Fibroblast of pulmonary artery (primary cell): ENCODE measurements around the gene AKAP8L.
A peak's percentile ranks its signal among the peaks of the same experiment; 100 is the strongest.

Experiments
- DNase-seq: peaks from one replicate; pipeline ENCODE4 v3.0.0-alpha.2; 2010; ENCODE audit warnings: low read depth
- H3K4me3 ChIP-seq: replicated peaks from 2 replicates; pipeline ENCODE4 v1.5.1; 2011; ENCODE audit warnings: low read depth, mild to moderate bottlenecking, control low read depth, low read length, moderate library complexity
- TF ChIP-seq, protein P1 (sequence below): IDR thresholded peaks from 2 replicates; pipeline ENCODE4 v1.5.1; 2011; ENCODE audit warnings: mild to moderate bottlenecking, control low read depth, low read length, inconsistent platforms; ENCODE audit errors: missing control alignments

AKAP8L gene

DNA sequence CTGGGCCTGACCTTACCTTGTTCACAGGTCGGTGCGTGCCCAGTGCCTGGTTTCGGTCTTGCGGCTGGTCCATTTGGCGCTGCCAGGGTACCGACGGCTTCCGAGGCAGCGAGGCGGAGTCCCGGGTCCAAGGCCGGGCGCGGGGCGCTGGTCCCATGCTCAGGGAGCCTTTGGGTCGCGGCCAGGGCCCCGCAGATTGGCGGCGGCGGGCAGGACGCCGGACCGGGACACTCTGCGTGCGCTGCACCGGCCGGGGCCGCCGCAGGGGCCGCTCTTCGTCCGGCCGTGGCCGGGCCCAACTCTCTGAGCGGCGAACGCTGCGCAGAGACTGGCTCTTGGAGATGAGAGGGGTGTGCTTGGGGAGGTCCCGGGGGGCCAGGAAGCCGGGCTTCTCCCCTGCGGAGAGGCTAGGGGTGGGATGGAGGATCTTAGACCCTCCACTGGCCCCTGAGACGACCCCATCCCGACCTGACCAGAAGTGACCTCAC, 34.3 kb upstream of the AKAP8L start:
- TF ChIP-seq, protein P1, sequence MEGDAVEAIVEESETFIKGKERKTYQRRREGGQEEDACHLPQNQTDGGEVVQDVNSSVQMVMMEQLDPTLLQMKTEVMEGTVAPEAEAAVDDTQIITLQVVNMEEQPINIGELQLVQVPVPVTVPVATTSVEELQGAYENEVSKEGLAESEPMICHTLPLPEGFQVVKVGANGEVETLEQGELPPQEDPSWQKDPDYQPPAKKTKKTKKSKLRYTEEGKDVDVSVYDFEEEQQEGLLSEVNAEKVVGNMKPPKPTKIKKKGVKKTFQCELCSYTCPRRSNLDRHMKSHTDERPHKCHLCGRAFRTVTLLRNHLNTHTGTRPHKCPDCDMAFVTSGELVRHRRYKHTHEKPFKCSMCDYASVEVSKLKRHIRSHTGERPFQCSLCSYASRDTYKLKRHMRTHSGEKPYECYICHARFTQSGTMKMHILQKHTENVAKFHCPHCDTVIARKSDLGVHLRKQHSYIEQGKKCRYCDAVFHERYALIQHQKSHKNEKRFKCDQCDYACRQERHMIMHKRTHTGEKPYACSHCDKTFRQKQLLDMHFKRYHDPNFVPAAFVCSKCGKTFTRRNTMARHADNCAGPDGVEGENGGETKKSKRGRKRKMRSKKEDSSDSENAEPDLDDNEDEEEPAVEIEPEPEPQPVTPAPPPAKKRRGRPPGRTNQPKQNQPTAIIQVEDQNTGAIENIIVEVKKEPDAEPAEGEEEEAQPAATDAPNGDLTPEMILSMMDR = peak; percentile 9
- H3K4me3 ChIP-seq = peak overlapping the region; percentile 53
- no peak for DNase-seq

DNA sequence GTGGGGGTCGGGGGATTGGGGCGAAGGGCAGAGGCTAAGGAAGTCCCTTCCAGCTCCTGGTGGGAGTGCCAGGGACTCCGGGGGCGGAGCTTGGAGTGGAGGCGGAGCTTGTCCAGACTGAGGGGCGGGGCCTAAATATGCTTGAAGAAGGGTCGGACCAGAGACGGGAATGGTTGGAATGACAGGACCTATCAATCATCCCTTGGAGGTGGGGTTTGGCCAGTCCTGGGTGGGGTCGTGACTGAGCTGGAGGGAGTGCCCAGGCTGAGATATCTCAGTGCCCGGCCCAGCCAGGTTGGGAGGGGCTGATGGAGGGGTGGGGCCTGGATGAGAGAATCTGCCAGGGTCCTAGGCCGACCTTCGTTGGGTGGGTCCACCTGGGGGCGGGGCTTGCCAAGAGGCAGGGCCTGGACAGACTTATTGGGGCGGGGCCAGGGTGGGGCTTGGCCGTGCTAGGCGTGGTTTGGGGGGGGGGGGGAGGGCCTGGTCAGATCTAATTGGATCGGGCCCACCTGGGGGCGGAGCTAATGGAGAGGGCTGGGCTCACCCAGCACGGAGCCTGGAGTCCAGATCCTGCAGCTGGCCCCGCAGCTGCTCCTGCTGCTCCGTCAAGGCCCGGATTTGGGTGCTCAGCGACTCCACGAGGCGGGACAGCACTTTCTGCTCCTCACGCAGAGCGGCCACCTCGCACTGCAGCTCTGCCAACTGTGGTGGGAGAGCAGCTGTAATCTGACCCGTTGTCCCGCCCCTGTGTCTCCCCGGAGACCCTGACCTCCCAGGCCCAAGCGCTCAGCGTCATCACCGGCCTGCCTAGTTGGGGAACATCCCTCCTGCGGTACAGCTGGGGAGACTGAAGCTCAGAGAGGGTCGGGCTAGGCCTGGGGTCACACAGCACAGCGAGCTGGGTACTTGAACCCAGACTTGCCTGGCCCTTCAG, 33.6 kb upstream of the AKAP8L start:
- TF ChIP-seq, protein P1 = no peak
- DNase-seq = peak; percentile 86

DNA sequence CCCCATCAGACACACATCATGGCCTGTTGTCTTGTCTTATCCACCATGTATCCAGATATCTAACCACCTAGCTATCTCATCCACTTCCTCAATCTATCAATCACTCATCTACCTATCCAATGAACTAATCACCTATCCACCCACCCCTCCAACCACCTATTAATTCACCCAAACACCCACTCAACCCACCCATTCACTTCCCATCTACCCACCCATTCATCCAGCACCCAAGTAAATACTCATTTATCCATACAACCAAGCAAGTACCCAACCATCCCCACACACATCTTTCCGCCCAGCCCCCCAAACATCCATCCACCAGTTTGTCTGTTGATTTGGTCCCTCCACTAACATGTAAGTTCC, 31.7 kb upstream of the AKAP8L start:
- DNase-seq = no peak
- H3K4me3 ChIP-seq = no peak overlapping the region
- TF ChIP-seq, protein P1 = no peak

More for the DNA sequence above, 33.6 kb upstream of the AKAP8L start:
- H3K4me3 ChIP-seq = peak overlapping the region; percentile 53

DNA sequence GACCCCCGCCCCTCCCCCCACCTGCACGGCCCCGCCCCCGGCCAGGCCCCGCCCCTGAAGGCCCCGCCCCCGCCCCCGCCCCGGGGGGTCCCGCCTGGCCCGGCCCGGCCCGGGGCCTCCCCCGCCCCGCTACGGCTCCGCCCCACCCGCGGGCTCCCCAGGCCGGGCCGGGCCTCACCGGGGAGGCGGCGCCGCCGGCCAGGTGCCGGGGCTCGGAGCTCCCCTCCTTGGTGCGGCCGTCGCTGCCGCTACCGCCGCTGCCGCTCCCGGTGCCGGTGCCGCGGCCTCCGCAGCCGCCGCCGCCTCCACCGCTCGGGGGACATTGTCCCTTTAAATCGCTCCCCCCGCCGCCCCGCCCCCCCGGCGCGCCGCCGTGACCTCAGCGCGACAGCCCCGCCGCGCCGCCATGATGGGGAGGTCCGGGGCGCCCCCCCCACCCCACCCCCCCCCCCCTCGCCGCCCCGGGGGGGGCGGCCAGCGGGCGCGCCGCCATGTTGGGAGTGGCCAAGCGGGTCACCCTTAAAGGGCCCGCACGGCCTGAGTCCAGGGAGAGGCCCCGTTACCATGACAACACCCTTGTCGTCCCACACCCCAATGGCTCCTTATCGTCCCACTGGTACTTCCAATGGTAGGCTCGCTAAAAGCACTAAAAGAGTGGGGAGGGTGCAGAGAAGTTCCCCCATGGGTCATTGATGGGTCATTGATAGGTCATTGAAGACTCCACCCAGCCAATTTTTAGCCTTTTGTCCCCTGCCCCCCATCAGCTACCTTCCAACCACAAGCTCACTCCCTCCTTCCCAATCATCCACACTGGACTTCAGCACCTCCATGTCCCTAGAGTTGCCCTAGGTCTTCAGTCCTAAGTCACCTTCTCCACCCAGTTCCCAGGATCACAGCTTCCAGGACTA, 31.1 kb upstream of the AKAP8L start, which contains the start of gene WIZ:
WIZ (minus strand) TSS at position 337 of the 908 bp plus-strand sequence. CDS start 1,649 bp downstream, outside the sequence.
- DNase-seq = peak; percentile 68
- TF ChIP-seq, protein P1 = no peak
- peak within 1 kb of the TSS; percentile 68 for H3K4me3 ChIP-seq

DNA sequence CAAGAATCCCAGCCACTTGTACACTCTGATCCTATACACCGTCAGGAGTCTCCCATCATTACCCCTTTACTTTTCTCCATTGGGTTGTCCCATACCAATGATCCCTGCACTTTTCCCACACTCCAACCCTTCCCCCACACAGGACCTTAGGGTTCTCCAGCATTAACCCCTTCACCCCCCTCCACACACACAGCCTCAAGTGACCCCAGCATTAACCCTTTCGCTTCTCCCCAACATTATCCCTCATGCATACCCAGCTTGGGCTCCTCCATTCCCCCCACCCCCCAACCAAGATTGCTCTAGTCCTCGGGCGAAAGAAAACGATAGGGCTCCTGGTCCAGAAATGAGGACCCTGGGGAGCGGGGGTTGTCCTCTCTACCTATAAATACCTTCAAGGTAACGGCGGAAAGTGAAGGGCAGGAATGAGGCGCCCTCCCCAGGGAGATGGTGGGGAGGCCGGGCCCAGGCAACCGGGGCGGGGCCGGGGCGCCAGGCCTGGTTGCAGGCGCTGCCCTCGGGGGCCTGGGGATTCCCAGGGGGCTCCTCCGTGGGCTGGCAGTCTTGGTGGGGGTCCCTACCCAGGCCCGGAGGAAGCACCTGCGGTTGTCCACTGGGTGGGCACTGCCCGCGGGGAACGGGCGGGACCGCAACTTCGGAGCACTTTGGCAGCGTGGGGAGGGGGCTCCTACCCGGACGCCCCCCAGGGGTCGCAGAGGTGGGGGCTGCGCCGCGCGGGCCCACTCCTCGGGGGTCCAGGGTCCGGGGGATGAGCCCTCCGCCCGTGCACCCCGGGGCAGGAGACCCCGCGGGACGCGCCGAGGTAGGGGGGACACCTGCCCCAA, 30.2 kb upstream of the AKAP8L start:
- TF ChIP-seq, protein P1 = no peak
- peak overlapping the region; percentile 68 for H3K4me3 ChIP-seq
- peak; percentile 40 for DNase-seq
